Stimulated activated CD8-positive, alpha-beta memory T cell treated with anti-CD3 and anti-CD28 coated beads, Interleukin-12 subunit alpha, Interleukin-12 subunit beta, amount 100 ng/mL, for 1 hour (primary cell): ENCODE results near the gene IFIT1.
"Not testable (repeated sequence)": the region's sequence is repeated elsewhere in the genome, so short reads cannot be mapped to it uniquely, and the experiment has no call there.

Source experiments
- DNase-seq: peaks from one replicate; pipeline ENCODE4 v3.0.0-alpha.2; 2020; ENCODE audit warnings: low read depth

Gene IFIT1

GRCh38 chr10:89391907-89392756 is at the start of gene IFIT1:
IFIT1 (plus strand) TSS chr10:89392623; CDS start chr10:89392713, 90 bp downstream.
- peak; percentile 25 for DNase-seq

- no peak for DNase-seq
Observed at GRCh38 chr10:89343089-89343767, 49.2 kb upstream of the IFIT1 start.

GRCh38 chr10:89344156-89344555 is 48.3 kb upstream of the IFIT1 start:
- DNase-seq: no peak

GRCh38 chr10:89345367-89346000 is 46.9 kb upstream of the IFIT1 start:
- DNase-seq: no peak

- no peak for DNase-seq
Observed at GRCh38 chr10:89346405-89347254, 45.8 kb upstream of the IFIT1 start.

GRCh38 chr10:89347701-89348457 is 44.5 kb upstream of the IFIT1 start:
- DNase-seq: no peak

- no peak for DNase-seq
Observed at GRCh38 chr10:89348481-89348880, 43.9 kb upstream of the IFIT1 start.

- no peak for DNase-seq
Observed at GRCh38 chr10:89348975-89349374, 43.4 kb upstream of the IFIT1 start.

GRCh38 chr10:89350631-89351315 is 41.6 kb upstream of the IFIT1 start:
- not testable (repeated sequence) for DNase-seq

GRCh38 chr10:89351412-89351779 is 41.0 kb upstream of the IFIT1 start:
- DNase-seq: no peak

GRCh38 chr10:89351780-89352597 is 40.4 kb upstream of the IFIT1 start:
- DNase-seq: no peak

GRCh38 chr10:89352802-89353201 is 39.6 kb upstream of the IFIT1 start:
- DNase-seq: no peak

- DNase-seq: no peak
Observed at GRCh38 chr10:89355394-89355931, 37.0 kb upstream of the IFIT1 start.

GRCh38 chr10:89357096-89357495 is 35.3 kb upstream of the IFIT1 start:
- DNase-seq: no peak

GRCh38 chr10:89357975-89358374 is 34.4 kb upstream of the IFIT1 start:
- DNase-seq: no peak

- no peak for DNase-seq
Observed at GRCh38 chr10:89360157-89360556, 32.3 kb upstream of the IFIT1 start.

GRCh38 chr10:89362929-89363328 is 29.5 kb upstream of the IFIT1 start:
- DNase-seq: no peak

- no peak for DNase-seq
Observed at GRCh38 chr10:89363729-89364442, 28.5 kb upstream of the IFIT1 start.

- no peak for DNase-seq
Observed at GRCh38 chr10:89364531-89364930, 27.9 kb upstream of the IFIT1 start.
